GM23338 (cell line): ENCODE data around the gene EYA3. TPM values are rescaled to one million over a fixed set of nuclear protein-coding genes. Genes with fewer than 3 reads are reported as not detected.

Experiments
- ATAC-seq: fragments of 200-7000 bp; cut with Tn5 transposase; 3 replicates; pipeline ENCODE4 v1.9.1; 2020
- DNase-seq: peaks from one replicate; pipeline ENCODE4 v3.0.0-alpha.2; 2015; ENCODE audit warnings: low spot score
- H2AFZ ChIP-seq: fragments of 200-600 bp; sonication (generic); 2 replicates; pipeline ENCODE4 v1.8.0; 2016; ENCODE audit warnings: antibody characterized with exemption, mild to moderate bottlenecking, moderate library complexity
- H3F3A ChIP-seq: fragments of 200-600 bp; sonication (generic); replicated peaks from 2 replicates; pipeline ENCODE4 v1.8.0; 2017; ENCODE audit warnings: antibody characterized with exemption, mixed run types, low read depth
- H3K27ac ChIP-seq: fragments of 200-600 bp; sonication (generic); 2 replicates; pipeline ENCODE4 v1.6.1; 2016; ENCODE audit warnings: low read depth
- H3K27me3 ChIP-seq: fragments of 200-600 bp; sonication (generic); 2 replicates; pipeline ENCODE4 v1.8.0; 2016; ENCODE audit warnings: mild to moderate bottlenecking, mixed run types, moderate library complexity; ENCODE audit not compliant: insufficient read depth
- H3K36me3 ChIP-seq: fragments of 200-600 bp; sonication (generic); 2 replicates; pipeline ENCODE4 v1.8.0; 2016; ENCODE audit warnings: mild to moderate bottlenecking; ENCODE audit not compliant: insufficient read depth
- H3K4me1 ChIP-seq: fragments of 200-600 bp; sonication (generic); 2 replicates; pipeline ENCODE4 v1.8.0; 2016; ENCODE audit warnings: mild to moderate bottlenecking, moderate library complexity; ENCODE audit not compliant: insufficient read depth
- H3K4me2 ChIP-seq: fragments of 200-600 bp; sonication (generic); 2 replicates; pipeline ENCODE4 v1.7.1; 2017; ENCODE audit warnings: mixed run types
- H3K4me3 ChIP-seq: fragments of 200-600 bp; sonication (generic); 2 replicates; pipeline ENCODE4 v1.6.1; 2016; ENCODE audit warnings: mixed run types
- H3K79me2 ChIP-seq: fragments of 200-600 bp; sonication (generic); replicated peaks from 2 replicates; pipeline ENCODE4 v1.8.0; 2017; ENCODE audit warnings: mild to moderate bottlenecking; ENCODE audit not compliant: insufficient read depth
- H3K9me2 ChIP-seq: fragments of 200-600 bp; sonication (generic); 2 replicates; pipeline ENCODE4 v1.8.0; 2017; ENCODE audit not compliant: insufficient read depth
- H4K20me1 ChIP-seq: fragments of 200-600 bp; sonication (generic); replicated peaks from 2 replicates; pipeline ENCODE4 v1.8.0; 2017; ENCODE audit warnings: mild to moderate bottlenecking; ENCODE audit not compliant: insufficient read depth
- H3K27ac Mint-ChIP-seq: 2 replicates; pipeline ENCODE4 v1.8.0; 2020; ENCODE audit warnings: inconsistent platforms, mild to moderate bottlenecking, moderate library complexity, mixed read lengths
- H3K27me3 Mint-ChIP-seq: 3 replicates; pipeline ENCODE4 v1.8.0; 2022; ENCODE audit warnings: low read depth, mild to moderate bottlenecking, moderate library complexity, mixed read lengths, inconsistent platforms; ENCODE audit not compliant: insufficient read depth, poor library complexity
- H3K36me3 Mint-ChIP-seq: 3 replicates; pipeline ENCODE4 v1.8.0; 2021; ENCODE audit warnings: low read depth, mild to moderate bottlenecking, inconsistent platforms, moderate library complexity, mixed read lengths
- H3K4me1 Mint-ChIP-seq: 3 replicates; pipeline ENCODE4 v1.8.0; 2020; ENCODE audit warnings: mild to moderate bottlenecking, inconsistent platforms, mixed read lengths
- H3K4me3 Mint-ChIP-seq: 3 replicates; pipeline ENCODE4 v1.8.0; 2021; ENCODE audit warnings: moderate library complexity, mild to moderate bottlenecking, inconsistent platforms, mixed read lengths
- H3K9me3 Mint-ChIP-seq: 3 replicates; pipeline ENCODE4 v1.8.0; 2020; ENCODE audit warnings: moderate library complexity, mild to moderate bottlenecking, inconsistent platforms, mixed read lengths
- CREB1 ChIP-seq: fragments of 250-450 bp; sonication (Bioruptor Pico); IDR thresholded peaks from 2 replicates; pipeline ENCODE4 v1.5.0; 2020; ENCODE audit warnings: low read depth, mild to moderate bottlenecking, moderate library complexity
- EZH2 ChIP-seq: fragments of 200-600 bp; sonication (generic); IDR thresholded peaks from one replicate; pipeline ENCODE4 v1.8.0; 2017; ENCODE audit warnings: antibody characterized with exemption, mild to moderate bottlenecking, low read depth; ENCODE audit not compliant: unreplicated experiment
- EZH2phosphoT487 ChIP-seq: fragments of 200-600 bp; sonication (generic); IDR thresholded peaks from one replicate; pipeline ENCODE4 v1.8.1; 2018; ENCODE audit warnings: antibody characterized with exemption; ENCODE audit not compliant: unreplicated experiment
- JUNB ChIP-seq: IDR thresholded peaks from one replicate; pipeline ENCODE4 v1.6.1; 2016; ENCODE audit warnings: antibody characterized with exemption; ENCODE audit not compliant: unreplicated experiment
- NANOG ChIP-seq: IDR thresholded peaks from 2 replicates; pipeline ENCODE4 v1.6.1; 2016; ENCODE audit warnings: antibody characterized with exemption, borderline replicate concordance
- POLR2AphosphoS5 ChIP-seq: IDR thresholded peaks from 2 replicates; pipeline ENCODE4 v1.6.1; 2016; ENCODE audit warnings: antibody characterized with exemption, low read depth
- STAT1 ChIP-seq: IDR thresholded peaks from one replicate; pipeline ENCODE4 v1.6.1; 2016; ENCODE audit warnings: antibody characterized with exemption; ENCODE audit not compliant: unreplicated experiment
- ZNF114 ChIP-seq: fragments of 250-450 bp; sonication (Bioruptor Pico); IDR thresholded peaks from 2 replicates; pipeline ENCODE4 v1.5.0; 2020; ENCODE audit warnings: mild to moderate bottlenecking, moderate library complexity
- ZNF331 ChIP-seq: fragments of 250-450 bp; sonication (Bioruptor Pico); IDR thresholded peaks from 2 replicates; pipeline ENCODE4 v1.5.0; 2020; ENCODE audit warnings: low read depth, mild to moderate bottlenecking, moderate library complexity
- polyA plus RNA-seq: library from polyadenylated mRNA; unstranded; fragments of >200 nt; fragmentation: Nextera tagmentation; extraction: Ambion mirVana; gene quantifications from 2 replicates; pipeline ENCODE4 v1.2.1, GENCODE V29; 2016
- total RNA-seq: library from RNA; depleted of rRNA; stranded (reverse); fragments of >200 nt; shearing (Covaris generic); gene quantifications from 2 replicates; pipeline ENCODE4 v1.2.3, GENCODE V29; 2014
- TF ChIP-seq, protein P1 (sequence below): IDR thresholded peaks from 2 replicates; pipeline ENCODE4 v1.6.1; 2016; ENCODE audit warnings: antibody characterized with exemption
- TF ChIP-seq, protein P2 (sequence below): IDR thresholded peaks from one replicate; pipeline ENCODE4 v1.6.1; 2018; ENCODE audit warnings: antibody characterized with exemption; ENCODE audit not compliant: unreplicated experiment
- TF ChIP-seq, protein P3 (sequence below): fragments of 250-450 bp; sonication (Bioruptor Pico); IDR thresholded peaks from 2 replicates; pipeline ENCODE4 v1.5.0; 2020; ENCODE audit warnings: mild to moderate bottlenecking, moderate library complexity
- TF ChIP-seq, protein P4 (sequence below), 2 experiments: fragments of 200-600 bp in 1 of 2; sonication (generic) in 1 of 2; conservative IDR thresholded peaks; 2 replicates each; pipeline versions ENCODE4 v1.5.1 to v1.6.1; 2016 to 2017; ENCODE audit warnings: antibody characterized with exemption in 2 of 2, low read depth in 2 of 2, mild to moderate bottlenecking in 2 of 2, moderate library complexity in 1 of 2

EYA3 gene
- total and polyA plus RNA-seq, 2 experiments from 2014 or later, result 12.5 to 33.6 TPM

DNA sequence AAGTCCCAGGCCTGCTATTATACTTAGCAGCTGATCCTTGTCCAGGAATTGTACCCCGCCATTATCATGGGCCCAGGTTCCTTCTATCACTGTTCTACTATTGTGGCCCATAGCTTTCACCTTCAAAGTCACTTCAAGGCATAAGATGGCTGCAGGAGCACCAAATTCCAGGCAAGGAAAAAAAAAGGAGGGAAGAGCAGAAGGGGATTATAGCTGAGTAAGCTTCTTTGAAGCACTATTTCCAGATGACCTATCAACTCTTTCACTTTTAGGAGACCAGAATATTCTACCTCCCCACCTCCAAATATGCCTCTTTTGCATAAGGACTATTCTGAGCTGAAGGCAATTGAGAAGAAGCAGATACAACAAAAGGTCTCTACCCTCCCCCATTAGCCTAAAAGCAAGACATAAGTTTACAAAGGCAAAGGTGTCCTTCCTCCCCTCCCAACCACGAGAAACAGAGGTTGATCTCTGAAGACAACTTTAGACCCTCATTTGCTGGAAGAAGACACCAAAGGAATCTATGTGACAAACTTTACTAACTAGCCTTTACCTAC is 46.3 kb upstream of the EYA3 start:
- H2AFZ ChIP-seq, result no peak overlapping the region
- TF ChIP-seq, protein P1, sequence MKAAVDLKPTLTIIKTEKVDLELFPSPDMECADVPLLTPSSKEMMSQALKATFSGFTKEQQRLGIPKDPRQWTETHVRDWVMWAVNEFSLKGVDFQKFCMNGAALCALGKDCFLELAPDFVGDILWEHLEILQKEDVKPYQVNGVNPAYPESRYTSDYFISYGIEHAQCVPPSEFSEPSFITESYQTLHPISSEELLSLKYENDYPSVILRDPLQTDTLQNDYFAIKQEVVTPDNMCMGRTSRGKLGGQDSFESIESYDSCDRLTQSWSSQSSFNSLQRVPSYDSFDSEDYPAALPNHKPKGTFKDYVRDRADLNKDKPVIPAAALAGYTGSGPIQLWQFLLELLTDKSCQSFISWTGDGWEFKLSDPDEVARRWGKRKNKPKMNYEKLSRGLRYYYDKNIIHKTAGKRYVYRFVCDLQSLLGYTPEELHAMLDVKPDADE, result no peak
- TF ChIP-seq ZNF114 (CRISPR knock-in tag) (no peak), ZNF331 (no peak), NANOG (no peak), POLR2AphosphoS5 (no peak), EZH2 (no peak), EZH2phosphoT487 (no peak), CREB1 (CRISPR knock-in tag) (no peak), STAT1 (no peak), JUNB (no peak)
- TF ChIP-seq, protein P2, sequence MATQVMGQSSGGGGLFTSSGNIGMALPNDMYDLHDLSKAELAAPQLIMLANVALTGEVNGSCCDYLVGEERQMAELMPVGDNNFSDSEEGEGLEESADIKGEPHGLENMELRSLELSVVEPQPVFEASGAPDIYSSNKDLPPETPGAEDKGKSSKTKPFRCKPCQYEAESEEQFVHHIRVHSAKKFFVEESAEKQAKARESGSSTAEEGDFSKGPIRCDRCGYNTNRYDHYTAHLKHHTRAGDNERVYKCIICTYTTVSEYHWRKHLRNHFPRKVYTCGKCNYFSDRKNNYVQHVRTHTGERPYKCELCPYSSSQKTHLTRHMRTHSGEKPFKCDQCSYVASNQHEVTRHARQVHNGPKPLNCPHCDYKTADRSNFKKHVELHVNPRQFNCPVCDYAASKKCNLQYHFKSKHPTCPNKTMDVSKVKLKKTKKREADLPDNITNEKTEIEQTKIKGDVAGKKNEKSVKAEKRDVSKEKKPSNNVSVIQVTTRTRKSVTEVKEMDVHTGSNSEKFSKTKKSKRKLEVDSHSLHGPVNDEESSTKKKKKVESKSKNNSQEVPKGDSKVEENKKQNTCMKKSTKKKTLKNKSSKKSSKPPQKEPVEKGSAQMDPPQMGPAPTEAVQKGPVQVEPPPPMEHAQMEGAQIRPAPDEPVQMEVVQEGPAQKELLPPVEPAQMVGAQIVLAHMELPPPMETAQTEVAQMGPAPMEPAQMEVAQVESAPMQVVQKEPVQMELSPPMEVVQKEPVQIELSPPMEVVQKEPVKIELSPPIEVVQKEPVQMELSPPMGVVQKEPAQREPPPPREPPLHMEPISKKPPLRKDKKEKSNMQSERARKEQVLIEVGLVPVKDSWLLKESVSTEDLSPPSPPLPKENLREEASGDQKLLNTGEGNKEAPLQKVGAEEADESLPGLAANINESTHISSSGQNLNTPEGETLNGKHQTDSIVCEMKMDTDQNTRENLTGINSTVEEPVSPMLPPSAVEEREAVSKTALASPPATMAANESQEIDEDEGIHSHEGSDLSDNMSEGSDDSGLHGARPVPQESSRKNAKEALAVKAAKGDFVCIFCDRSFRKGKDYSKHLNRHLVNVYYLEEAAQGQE, result no peak
- TF ChIP-seq, protein P3, sequence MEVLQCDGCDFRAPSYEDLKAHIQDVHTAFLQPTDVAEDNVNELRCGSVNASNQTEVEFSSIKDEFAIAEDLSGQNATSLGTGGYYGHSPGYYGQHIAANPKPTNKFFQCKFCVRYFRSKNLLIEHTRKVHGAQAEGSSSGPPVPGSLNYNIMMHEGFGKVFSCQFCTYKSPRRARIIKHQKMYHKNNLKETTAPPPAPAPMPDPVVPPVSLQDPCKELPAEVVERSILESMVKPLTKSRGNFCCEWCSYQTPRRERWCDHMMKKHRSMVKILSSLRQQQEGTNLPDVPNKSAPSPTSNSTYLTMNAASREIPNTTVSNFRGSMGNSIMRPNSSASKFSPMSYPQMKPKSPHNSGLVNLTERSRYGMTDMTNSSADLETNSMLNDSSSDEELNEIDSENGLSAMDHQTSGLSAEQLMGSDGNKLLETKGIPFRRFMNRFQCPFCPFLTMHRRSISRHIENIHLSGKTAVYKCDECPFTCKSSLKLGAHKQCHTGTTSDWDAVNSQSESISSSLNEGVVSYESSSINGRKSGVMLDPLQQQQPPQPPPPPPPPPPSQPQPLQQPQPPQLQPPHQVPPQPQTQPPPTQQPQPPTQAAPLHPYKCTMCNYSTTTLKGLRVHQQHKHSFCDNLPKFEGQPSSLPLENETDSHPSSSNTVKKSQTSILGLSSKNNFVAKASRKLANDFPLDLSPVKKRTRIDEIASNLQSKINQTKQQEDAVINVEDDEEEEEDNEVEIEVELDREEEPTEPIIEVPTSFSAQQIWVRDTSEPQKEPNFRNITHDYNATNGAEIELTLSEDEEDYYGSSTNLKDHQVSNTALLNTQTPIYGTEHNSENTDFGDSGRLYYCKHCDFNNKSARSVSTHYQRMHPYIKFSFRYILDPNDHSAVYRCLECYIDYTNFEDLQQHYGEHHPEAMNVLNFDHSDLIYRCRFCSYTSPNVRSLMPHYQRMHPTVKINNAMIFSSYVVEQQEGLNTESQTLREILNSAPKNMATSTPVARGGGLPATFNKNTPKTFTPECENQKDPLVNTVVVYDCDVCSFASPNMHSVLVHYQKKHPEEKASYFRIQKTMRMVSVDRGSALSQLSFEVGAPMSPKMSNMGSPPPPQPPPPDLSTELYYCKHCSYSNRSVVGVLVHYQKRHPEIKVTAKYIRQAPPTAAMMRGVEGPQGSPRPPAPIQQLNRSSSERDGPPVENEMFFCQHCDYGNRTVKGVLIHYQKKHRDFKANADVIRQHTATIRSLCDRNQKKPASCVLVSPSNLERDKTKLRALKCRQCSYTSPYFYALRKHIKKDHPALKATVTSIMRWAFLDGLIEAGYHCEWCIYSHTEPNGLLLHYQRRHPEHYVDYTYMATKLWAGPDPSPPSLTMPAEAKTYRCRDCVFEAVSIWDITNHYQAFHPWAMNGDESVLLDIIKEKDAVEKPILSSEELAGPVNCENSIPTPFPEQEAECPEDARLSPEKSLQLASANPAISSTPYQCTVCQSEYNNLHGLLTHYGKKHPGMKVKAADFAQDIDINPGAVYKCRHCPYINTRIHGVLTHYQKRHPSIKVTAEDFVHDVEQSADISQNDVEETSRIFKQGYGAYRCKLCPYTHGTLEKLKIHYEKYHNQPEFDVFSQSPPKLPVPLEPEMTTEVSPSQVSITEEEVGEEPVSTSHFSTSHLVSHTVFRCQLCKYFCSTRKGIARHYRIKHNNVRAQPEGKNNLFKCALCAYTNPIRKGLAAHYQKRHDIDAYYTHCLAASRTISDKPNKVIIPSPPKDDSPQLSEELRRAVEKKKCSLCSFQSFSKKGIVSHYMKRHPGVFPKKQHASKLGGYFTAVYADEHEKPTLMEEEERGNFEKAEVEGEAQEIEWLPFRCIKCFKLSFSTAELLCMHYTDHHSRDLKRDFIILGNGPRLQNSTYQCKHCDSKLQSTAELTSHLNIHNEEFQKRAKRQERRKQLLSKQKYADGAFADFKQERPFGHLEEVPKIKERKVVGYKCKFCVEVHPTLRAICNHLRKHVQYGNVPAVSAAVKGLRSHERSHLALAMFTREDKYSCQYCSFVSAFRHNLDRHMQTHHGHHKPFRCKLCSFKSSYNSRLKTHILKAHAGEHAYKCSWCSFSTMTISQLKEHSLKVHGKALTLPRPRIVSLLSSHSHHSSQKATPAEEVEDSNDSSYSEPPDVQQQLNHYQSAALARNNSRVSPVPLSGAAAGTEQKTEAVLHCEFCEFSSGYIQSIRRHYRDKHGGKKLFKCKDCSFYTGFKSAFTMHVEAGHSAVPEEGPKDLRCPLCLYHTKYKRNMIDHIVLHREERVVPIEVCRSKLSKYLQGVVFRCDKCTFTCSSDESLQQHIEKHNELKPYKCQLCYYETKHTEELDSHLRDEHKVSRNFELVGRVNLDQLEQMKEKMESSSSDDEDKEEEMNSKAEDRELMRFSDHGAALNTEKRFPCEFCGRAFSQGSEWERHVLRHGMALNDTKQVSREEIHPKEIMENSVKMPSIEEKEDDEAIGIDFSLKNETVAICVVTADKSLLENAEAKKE (CRISPR knock-in tag), result no peak
- TF ChIP-seq, protein P4, sequence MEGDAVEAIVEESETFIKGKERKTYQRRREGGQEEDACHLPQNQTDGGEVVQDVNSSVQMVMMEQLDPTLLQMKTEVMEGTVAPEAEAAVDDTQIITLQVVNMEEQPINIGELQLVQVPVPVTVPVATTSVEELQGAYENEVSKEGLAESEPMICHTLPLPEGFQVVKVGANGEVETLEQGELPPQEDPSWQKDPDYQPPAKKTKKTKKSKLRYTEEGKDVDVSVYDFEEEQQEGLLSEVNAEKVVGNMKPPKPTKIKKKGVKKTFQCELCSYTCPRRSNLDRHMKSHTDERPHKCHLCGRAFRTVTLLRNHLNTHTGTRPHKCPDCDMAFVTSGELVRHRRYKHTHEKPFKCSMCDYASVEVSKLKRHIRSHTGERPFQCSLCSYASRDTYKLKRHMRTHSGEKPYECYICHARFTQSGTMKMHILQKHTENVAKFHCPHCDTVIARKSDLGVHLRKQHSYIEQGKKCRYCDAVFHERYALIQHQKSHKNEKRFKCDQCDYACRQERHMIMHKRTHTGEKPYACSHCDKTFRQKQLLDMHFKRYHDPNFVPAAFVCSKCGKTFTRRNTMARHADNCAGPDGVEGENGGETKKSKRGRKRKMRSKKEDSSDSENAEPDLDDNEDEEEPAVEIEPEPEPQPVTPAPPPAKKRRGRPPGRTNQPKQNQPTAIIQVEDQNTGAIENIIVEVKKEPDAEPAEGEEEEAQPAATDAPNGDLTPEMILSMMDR (conservative IDR thresholded peaks at IDR 0.05; ENCODE audit: low read depth in 2 of 2), result no peak
- no peak overlapping the region for H3K27ac Mint-ChIP-seq
- H3K36me3 Mint-ChIP-seq, result no peaks in the 10 kb centered on the region
- no peaks in the 10 kb centered on the region for H3K9me3 Mint-ChIP-seq
- H3K4me3 Mint-ChIP-seq, result no peak overlapping the region
- no peaks in the 10 kb centered on the region for H3K27me3 ChIP-seq
- no peak overlapping the region for H3K27ac ChIP-seq
- H4K20me1 ChIP-seq, result no peaks in the 10 kb centered on the region; the same call in 1 of the 2 replicates
- H3K27me3 Mint-ChIP-seq, result peaks cover 7% of the 10 kb centered on the region
- H3K36me3 ChIP-seq, result no peaks in the 10 kb centered on the region
- no peaks in the 10 kb centered on the region for H3K79me2 ChIP-seq
- H3K4me3 ChIP-seq, result no peak overlapping the region
- H3K9me2 ChIP-seq, result no peaks in the 10 kb centered on the region
- no peaks in the 10 kb centered on the region for H3F3A ChIP-seq
- no peaks in the 10 kb centered on the region for H3K4me1 ChIP-seq
- H3K4me2 ChIP-seq, result no peak overlapping the region
- peaks cover 3% of the 10 kb centered on the region; the same call in 1 of the 3 replicates for H3K4me1 Mint-ChIP-seq
- ATAC-seq (no peak), DNase-seq (no peak)
